Raji (cell line): ENCODE data around the gene TAS2R14.

Experiments
- POLR2A ChIP-seq: IDR thresholded peaks from 2 replicates; pipeline ENCODE4 v1.6.1; 2011; ENCODE audit warnings: low read depth, low read length, control low read depth; ENCODE audit not compliant: insufficient read depth

The TAS2R14 gene

DNA sequence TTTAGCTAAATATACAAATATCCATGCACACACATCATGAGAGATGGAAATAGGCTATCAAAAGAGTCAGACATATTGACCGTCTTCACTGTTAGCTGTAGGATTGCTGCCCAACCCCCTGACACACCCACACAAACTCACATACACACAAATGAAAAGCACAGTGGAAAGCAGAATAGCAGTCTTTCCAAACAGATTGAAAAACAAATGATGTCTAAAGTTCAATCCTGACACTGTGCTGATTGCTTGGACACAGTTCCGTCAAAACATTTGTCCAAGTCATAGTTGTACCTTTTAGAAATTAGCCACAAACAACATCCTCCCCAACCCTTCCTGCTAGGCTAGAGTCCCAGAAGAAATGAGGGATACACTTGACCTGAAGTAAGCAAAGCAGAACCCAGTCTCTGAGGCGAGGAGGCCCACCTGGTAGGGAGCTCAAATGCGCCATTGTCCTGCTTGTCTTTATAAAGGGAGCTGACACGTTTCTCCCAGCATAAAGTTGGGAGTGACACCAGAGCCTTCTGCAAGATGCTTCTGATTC lies 10.2 kb downstream of the TAS2R14 start, which contains the start of gene PRH2:
Gene PRH2 (plus strand): TSS at position 491 of the 541 bp plus-strand sequence. CDS start 38 bp downstream, at position 529.
- no peak for TF ChIP-seq POLR2A

DNA sequence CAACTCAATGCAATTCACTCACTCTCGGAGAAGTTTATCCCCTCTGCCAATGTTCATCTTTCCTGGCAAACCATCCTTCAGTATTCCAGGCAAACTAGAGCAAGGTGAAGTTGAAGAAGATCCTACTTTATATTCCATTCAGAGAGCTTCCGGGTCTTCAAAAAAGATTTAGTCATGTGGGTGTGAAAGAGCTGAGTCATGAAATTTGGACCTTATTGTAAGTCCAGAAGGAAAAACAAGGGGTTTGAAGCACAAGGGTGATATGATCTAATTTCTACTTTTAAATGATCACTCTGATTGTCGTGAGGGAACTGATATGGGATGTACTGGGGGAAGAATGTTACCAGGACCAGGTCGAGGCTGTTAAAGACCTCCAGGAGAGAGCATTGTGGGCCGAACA lies 12.8 kb downstream of the TAS2R14 start:
- TF ChIP-seq POLR2A, result no peak

DNA sequence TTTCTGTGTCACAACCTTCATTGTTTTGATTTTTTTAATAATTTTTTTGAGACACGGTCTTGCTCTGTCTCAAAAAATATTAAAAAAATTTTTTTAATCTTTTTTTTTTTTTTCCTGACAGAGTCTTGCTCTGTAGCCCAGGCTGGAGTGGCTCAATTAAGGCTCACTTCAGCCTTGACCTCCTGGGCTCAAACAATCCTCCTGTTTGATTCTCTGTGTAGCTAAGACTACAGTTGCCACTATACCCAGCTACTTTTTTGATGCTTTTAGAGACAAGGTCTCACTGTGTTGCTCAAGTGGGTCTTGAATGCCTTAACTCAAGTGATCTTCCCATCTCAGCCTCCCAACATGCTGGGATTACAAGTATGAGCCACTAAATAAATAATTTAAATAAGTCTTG lies 19.3 kb downstream of the TAS2R14 start:
- TF ChIP-seq POLR2A, result no peak

DNA sequence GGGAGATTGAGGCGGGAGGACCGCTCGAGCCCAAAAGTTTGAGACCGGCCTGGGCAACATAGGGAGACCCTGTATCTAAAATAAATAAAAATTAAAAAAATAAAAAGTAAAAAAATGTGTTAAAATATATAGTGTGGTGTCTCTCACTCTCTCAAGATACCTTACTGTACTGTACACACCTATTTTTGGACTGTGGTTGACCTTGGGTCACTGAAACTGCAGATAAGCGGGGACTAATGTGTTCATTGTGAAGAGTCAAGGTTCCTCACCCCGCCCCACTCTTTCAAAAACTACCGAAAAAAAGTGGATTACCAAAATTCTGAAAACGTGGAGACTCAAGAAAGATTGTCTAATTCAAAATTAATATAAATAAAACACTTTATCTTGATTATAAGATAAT lies 28.7 kb downstream of the TAS2R14 start:
- TF ChIP-seq POLR2A, result no peak

DNA sequence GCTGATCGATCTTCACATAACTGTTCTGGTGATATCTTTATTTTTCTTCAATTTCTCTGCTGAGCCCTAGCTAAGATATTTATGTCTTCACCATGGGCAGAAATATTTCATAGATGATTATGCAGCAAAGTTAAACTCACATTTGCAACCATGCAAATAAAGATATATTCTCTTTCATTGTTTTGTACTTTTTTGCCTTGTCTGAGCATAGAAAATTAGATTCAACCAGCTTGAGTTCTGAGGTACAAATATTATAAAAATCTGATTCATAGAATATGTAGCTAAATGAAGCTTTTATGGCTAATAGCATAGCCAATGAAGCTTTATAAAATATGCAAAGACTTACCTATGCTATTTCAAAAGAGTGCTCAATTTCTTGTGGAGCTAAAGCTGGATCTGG lies 29.6 kb downstream of the TAS2R14 start, which contains the start of gene TAS2R13:
Gene TAS2R13 (minus strand): TSS at position 101 of the 400 bp plus-strand sequence. CDS start 264 bp downstream, outside the sequence.
- TF ChIP-seq POLR2A, result no peak

DNA sequence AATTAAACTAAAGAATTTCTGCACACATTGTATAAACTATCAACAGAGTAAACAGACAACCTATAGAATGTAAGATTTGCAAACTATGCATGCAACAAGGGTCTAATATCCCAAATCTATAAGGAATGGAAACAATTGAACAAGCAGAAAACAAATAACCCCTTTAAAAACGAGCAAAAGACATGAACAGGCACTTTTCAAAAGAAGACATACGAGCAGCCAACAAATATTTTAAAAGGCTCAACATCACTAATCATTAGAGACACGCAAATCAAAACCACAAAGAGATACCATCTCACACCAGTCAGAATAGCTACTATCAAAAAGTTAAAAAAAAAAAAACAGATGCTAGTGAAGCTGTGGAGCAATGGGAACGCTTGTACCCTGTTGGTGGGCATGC lies 34.4 kb downstream of the TAS2R14 start:
- no peak for TF ChIP-seq POLR2A

DNA sequence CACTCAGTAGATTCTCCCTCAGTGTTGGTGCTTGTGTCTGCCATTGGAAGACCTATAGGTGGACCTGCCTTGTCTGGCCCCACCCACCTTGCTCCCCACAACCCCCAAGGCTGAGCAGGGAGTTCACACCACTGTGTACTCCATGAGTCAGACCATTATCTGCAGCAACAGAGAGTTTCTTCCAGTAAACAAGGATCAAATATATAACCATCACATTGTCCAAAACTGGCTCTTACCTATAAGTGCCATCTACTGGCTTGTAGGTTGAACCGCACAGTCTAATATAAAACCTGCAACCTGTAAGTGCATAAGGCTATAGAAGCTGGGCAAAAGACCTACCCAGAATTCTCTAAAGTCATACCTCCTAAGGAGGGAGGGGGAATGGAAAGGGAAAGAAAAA lies 37.6 kb downstream of the TAS2R14 start:
- TF ChIP-seq POLR2A, result no peak

DNA sequence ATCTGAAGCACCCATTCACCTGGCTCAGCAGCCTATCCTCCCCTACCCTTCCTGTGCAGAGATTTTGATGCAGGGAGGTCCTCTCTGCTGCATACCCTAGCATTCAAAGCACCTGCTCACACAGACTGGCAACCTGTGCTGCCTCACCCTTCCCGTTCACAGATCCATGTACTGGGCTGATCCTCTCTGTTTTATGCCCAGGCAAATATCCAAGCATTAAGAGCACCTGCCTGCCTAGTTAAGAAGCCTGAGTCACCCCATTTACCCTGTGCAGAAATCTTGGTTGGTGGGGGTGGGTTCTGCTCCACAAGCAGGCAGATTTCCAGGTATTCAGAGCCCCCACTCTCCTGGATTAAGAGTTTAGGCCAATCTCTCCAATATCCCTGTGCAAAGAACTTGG lies 38.1 kb downstream of the TAS2R14 start:
- no peak for TF ChIP-seq POLR2A

DNA sequence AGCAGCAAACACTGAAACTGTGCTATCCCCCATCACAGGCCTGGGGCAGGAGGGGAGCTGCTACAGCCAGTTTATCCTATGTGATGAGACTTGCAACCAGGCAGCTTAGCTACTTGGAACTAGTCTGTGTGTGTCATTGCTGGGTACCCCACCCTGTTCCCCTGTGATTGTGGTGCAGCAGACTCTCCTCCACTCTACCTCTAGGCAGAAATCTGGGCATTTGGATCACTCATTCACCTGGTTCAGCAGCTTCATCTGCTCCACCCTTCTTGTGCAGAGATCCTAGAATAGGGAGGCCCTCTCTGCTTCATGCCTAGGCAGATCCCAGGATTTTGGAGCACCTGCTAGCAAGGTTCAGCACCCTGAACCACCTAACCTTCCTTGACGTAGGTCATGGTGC lies 38.5 kb downstream of the TAS2R14 start:
- TF ChIP-seq POLR2A, result no peak

DNA sequence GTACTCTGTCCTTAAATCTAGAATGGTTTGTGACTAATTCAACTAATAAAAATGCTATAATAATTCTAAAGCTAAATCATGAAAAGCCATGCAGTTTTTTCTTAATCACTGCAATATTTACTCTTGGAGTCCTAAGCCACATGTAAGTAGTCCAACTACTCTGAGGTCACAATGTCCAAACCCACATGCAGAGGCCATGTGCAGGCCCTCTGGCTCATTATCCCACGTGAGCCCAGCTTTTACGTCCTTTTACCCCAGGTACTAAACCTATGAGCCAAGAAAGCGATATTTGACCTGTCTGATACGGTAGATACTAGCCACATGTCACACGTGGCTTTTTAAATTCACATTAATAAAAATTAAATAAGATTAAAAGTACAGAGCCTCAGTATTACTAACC lies 42.2 kb downstream of the TAS2R14 start:
- no peak for TF ChIP-seq POLR2A

DNA sequence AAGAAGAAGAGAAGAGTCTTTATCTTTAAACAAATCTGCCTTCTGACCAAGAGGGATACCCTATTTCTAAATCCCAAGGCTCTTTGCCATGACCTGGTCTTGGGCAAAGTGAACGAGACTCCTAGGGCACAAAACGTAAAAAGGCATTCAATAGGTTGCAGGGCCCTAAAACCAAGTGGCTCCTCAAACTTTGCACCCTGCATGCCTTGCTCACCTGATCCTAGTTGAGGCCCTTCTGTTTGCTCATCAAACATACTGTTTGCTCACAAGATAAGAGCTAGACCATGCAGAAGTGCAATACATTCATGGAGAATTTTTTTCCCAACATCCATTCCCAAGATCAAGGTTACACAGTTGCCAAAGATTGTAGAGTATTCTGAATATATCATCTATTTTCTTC lies 47.1 kb downstream of the TAS2R14 start:
- TF ChIP-seq POLR2A, result no peak

DNA sequence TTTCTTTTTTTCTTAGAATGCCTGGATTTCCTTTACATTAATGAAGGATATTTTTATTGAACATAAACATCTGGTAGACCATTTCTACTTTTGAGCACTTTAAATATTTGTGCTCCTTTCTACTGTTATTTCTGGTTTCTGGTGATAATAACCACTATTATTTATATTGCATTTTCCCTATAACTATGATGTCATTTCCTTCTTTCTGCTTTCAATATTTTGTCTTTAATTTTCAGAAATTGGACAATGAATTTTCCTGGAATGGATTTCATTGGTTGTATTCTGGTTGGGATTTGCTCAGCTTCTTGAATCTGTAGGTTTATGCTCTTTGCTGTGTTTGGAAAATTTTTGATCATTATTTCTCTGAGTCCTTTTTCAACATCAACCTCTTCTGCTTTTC lies 49.8 kb downstream of the TAS2R14 start:
- TF ChIP-seq POLR2A, result no peak
